IMR-90 (cell line): Measurements from ENCODE around the gene LAPTM5. TPM values are rescaled to one million over a fixed set of nuclear protein-coding genes. Genes with fewer than 3 reads are reported as not detected.

Experiments
- BHLHE40 ChIP-seq: fragments of 150-350 bp; IDR thresholded peaks from 2 replicates; pipeline ENCODE4 v1.6.1; 2016; ENCODE audit warnings: mild to moderate bottlenecking, low read depth, low read length
- CEBPB ChIP-seq: IDR thresholded peaks from 2 replicates; pipeline ENCODE4 v1.6.1; 2012; ENCODE audit warnings: low read depth, low read length, improper control_type of control experiment
- CHD1 ChIP-seq: IDR thresholded peaks from 2 replicates; pipeline ENCODE4 v1.6.1; 2012; ENCODE audit warnings: low read depth, low read length, improper control_type of control experiment
- FOS ChIP-seq: fragments of 150-350 bp; IDR thresholded peaks from 2 replicates; pipeline ENCODE4 v1.6.1; 2016; ENCODE audit warnings: low read depth, low read length
- MAZ ChIP-seq: IDR thresholded peaks from 2 replicates; pipeline ENCODE4 v1.6.1; 2012; ENCODE audit warnings: low read depth, mild to moderate bottlenecking, low read length, improper control_type of control experiment, moderate library complexity, borderline replicate concordance
- NFE2L2 ChIP-seq: fragments of 150-350 bp; IDR thresholded peaks from 2 replicates; pipeline ENCODE4 v1.6.1; 2016; ENCODE audit warnings: low read depth, mild to moderate bottlenecking, low read length
- RAD21 ChIP-seq: IDR thresholded peaks from 2 replicates; pipeline ENCODE4 v1.6.1; 2012; ENCODE audit warnings: low read length, improper control_type of control experiment
- RCOR1 ChIP-seq: IDR thresholded peaks from 2 replicates; pipeline ENCODE4 v1.6.1; 2012; ENCODE audit warnings: mild to moderate bottlenecking, low read length, improper control_type of control experiment; ENCODE audit not compliant: insufficient replicate concordance
- SMC3 ChIP-seq: fragments of 150-350 bp; IDR thresholded peaks from 2 replicates; pipeline ENCODE4 v1.6.1; 2016; ENCODE audit warnings: low read depth, mild to moderate bottlenecking, antibody characterized with exemption, low read length, moderate library complexity
- polyA plus RNA-seq, 3 experiments: library from polyadenylated mRNA; depleted of rRNA; stranded (reverse); fragments of >200 nt; gene quantifications; 2 replicates each; pipeline ENCODE4 v1.2.3, GENCODE V29; 2012; ENCODE audit warnings: low replicate concordance in 1 of 3
- total RNA-seq: library from RNA; depleted of rRNA; stranded (reverse); fragments of >200 nt; gene quantifications from 2 replicates; pipeline ENCODE4 v1.2.3, GENCODE V29; 2012

The LAPTM5 gene
- total and polyA plus RNA-seq, 2 of the 4 experiments (the other 2 are of a cell fraction), result 0.09 TPM; not detected in 1

DNA sequence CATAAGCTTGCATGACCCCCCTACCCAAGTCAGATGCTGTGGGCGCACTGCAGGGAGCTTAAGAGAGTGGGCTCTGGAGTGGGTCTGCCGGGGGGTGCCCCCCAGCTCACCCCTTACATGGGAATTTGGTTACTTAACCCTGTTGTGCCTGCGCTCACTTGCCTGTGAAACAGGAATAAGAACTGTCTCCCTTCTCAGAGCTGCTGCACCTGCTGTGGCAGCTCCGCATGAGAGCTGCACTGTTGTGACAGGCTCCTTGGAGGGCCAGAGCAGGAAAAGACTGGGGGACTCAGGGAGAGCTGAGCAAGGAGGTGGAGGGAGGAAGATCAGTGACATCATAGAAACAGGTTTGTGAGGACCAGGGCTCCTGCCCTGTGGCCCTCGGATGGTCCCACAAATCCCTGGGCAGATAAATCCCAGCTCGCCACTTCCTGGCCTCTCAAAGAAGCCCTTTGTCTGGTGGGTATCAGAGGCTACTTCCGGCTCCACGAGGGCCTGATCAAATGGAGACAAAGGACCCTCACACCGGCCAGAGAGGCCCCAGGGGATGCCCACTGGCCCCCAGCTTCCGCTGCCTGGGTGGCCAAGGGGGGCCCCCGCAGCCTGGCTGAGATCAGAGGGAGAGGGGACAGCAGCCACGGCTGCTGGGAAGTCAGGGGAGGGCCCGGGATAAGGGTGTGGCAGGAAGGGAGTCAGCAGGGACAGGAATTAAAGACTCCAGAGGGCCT is 28.9 kb upstream of the LAPTM5 start (continued):
- no peak for TF ChIP-seq MAZ
- TF ChIP-seq CEBPB, result no peak
- TF ChIP-seq FOS, result no peak
- no peak for TF ChIP-seq SMC3
- no peak for TF ChIP-seq BHLHE40
- no peak for TF ChIP-seq RCOR1
- no peak for TF ChIP-seq CHD1
- TF ChIP-seq RAD21, result no peak
- no peak for TF ChIP-seq NFE2L2
